A549 (cell line): ENCODE results near the gene POLR2E. TPM values are rescaled to one million over a fixed set of nuclear protein-coding genes. Genes with fewer than 3 reads are reported as not detected.
A peak's percentile ranks its signal among the peaks of the same experiment; 100 is the strongest.

ENCODE experiments used
- ATAC-seq, 2 experiments: fragments of 200-7000 bp in 1 of 2; fragments of >200 bp in 1 of 2; cut with Nextera tagmentation in 1 of 2; cut with Tn5 transposase in 1 of 2; 3 replicates each; pipeline versions ENCODE4 v1.8.0 to v1.9.1; 2018 to 2020; ENCODE audit warnings: mild to moderate bottlenecking in 1 of 2, moderate library complexity in 1 of 2
- CTCF ChIA-PET: fragments of 300-600 bp; sonication (Branson Sonifier 250); formaldehyde crosslinking; extraction: SDS; loops from one replicate; lab custom pipeline; 2021; ENCODE audit warnings: antibody characterized with exemption, inconsistent platforms; lab: Yijun Ruan, JAX
- POLR2A ChIA-PET: fragments of 350-600 bp; formaldehyde crosslinking; extraction: SDS; loops from one replicate; lab custom pipeline; 2021; ENCODE audit warnings: antibody characterized with exemption, inconsistent platforms; lab: Yijun Ruan, JAX
- DNase-seq, 2 experiments: peaks; one replicate each; pipeline versions ENCODE4 v3.0.0 to v3.0.0-alpha.2; 2011 to 2016; ENCODE audit warnings: low read depth in 1 of 2, low spot score in 1 of 2
- FAIRE-seq: peaks from 2 replicates; lab custom pipeline; 2011; peaks lifted over from hg19 to GRCh38; lab: Jason Lieb, UNC
- H3K27ac ChIP-seq, 2 experiments: fragments of >200 bp; sonication (Bioruptor Twin); formaldehyde crosslinking; 3 replicates each; pipeline ENCODE4 v1.5.1; 2016 to 2017
- H3K4me1 ChIP-seq: fragments of >200 bp; sonication (Bioruptor Twin); formaldehyde crosslinking; 3 replicates; pipeline ENCODE4 v1.6.1; 2016
- H3K4me2 ChIP-seq: fragments of >200 bp; sonication (Bioruptor Twin); formaldehyde crosslinking; 3 replicates; pipeline ENCODE4 v1.6.1; 2016
- H3K4me3 ChIP-seq: fragments of >200 bp; sonication (Bioruptor Twin); formaldehyde crosslinking; 3 replicates; pipeline ENCODE4 v1.5.1; 2016
- H3K9me3 ChIP-seq: fragments of >200 bp; sonication (Bioruptor Twin); formaldehyde crosslinking; 3 replicates; pipeline ENCODE4 v1.6.1; 2016
- BHLHE40 ChIP-seq: IDR thresholded peaks from 2 replicates; pipeline ENCODE4 v1.6.1; 2012; ENCODE audit warnings: low read depth, low read length, inconsistent platforms
- CEBPB ChIP-seq, 2 experiments: fragments of >200 bp in 1 of 2; sonication (Bioruptor Twin) in 1 of 2; formaldehyde crosslinking in 1 of 2; IDR thresholded peaks; 2 replicates each; pipeline ENCODE4 v1.6.1; 2012 to 2016
- EP300 ChIP-seq, 2 experiments: fragments of >200 bp; sonication (Bioruptor Twin); formaldehyde crosslinking; IDR thresholded peaks; 2 replicates in 1 of 2; 3 replicates in 1 of 2; pipeline ENCODE4 v1.6.1; 2016 to 2017
- HEYL ChIP-seq: fragments of 250-450 bp; sonication (Bioruptor Pico); IDR thresholded peaks from 2 replicates; pipeline ENCODE4 v1.8.0; 2021; ENCODE audit warnings: mild to moderate bottlenecking, moderate library complexity
- HOXA7 ChIP-seq: fragments of 250-450 bp; sonication (Bioruptor Pico); IDR thresholded peaks from 2 replicates; pipeline ENCODE4 v1.5.0; 2020; ENCODE audit warnings: mild to moderate bottlenecking, moderate library complexity
- HOXB13 ChIP-seq: fragments of 250-450 bp; sonication (Bioruptor Pico); IDR thresholded peaks from 2 replicates; pipeline ENCODE4 v1.5.0; 2020; ENCODE audit warnings: low read depth, mild to moderate bottlenecking, moderate library complexity
- JUN ChIP-seq, 2 experiments: fragments of >200 bp; sonication (Bioruptor Twin); formaldehyde crosslinking; IDR thresholded peaks; 2 replicates in 1 of 2; 3 replicates in 1 of 2; pipeline ENCODE4 v1.6.1; 2016 to 2017
- KDM1A ChIP-seq: fragments of 200-600 bp; sonication (generic); IDR thresholded peaks from 2 replicates; pipeline ENCODE4 v1.6.1; 2016; ENCODE audit warnings: low read depth, mild to moderate bottlenecking
- NPAS2 ChIP-seq: fragments of 250-450 bp; sonication (Bioruptor Pico); IDR thresholded peaks from 2 replicates; pipeline ENCODE4 v1.8.0; 2022; ENCODE audit warnings: mild to moderate bottlenecking, moderate library complexity, borderline replicate concordance
- PHF8 ChIP-seq: fragments of 200-600 bp; sonication (generic); IDR thresholded peaks from 2 replicates; pipeline ENCODE4 v1.6.1; 2016; ENCODE audit warnings: low read depth, mild to moderate bottlenecking, antibody characterized with exemption, moderate library complexity, borderline replicate concordance
- RAD21 ChIP-seq, 2 experiments: fragments of >200 bp in 1 of 2; sonication (Bioruptor Twin) in 1 of 2; formaldehyde crosslinking in 1 of 2; IDR thresholded peaks in 1 of 2; conservative IDR thresholded peaks in 1 of 2; 2 replicates in 1 of 2; 3 replicates in 1 of 2; pipeline ENCODE4 v1.6.1; 2012 to 2018; ENCODE audit warnings: inconsistent platforms in 1 of 2
- RARB ChIP-seq: fragments of 250-450 bp; sonication (Bioruptor Pico); IDR thresholded peaks from 2 replicates; pipeline ENCODE4 v1.8.0; 2021; ENCODE audit warnings: mild to moderate bottlenecking, moderate library complexity
- RNF2 ChIP-seq: fragments of 200-600 bp; sonication (generic); IDR thresholded peaks from 2 replicates; pipeline ENCODE4 v1.6.1; 2016; ENCODE audit warnings: low read depth, mild to moderate bottlenecking, antibody characterized with exemption, moderate library complexity, borderline replicate concordance
- TP53 ChIP-seq: fragments of 250-450 bp; sonication (Bioruptor Pico); IDR thresholded peaks from 2 replicates; pipeline ENCODE4 v1.5.0; 2021; ENCODE audit warnings: mild to moderate bottlenecking, moderate library complexity
- ZC3H11A ChIP-seq: fragments of 450-650 bp; IDR thresholded peaks from 2 replicates; pipeline ENCODE4 v1.6.1; 2014; ENCODE audit warnings: antibody characterized with exemption, mild to moderate bottlenecking
- ZFP36 ChIP-seq: fragments of 450-650 bp; IDR thresholded peaks from 2 replicates; pipeline ENCODE4 v1.6.1; 2014; ENCODE audit warnings: borderline replicate concordance; ENCODE audit not compliant: partially characterized antibody
- ZSCAN20 ChIP-seq: fragments of 250-450 bp; sonication (Bioruptor Pico); IDR thresholded peaks from 2 replicates; pipeline ENCODE4 v1.8.0; 2022; ENCODE audit warnings: mild to moderate bottlenecking, moderate library complexity
- WGBS: methylation state at CpG from one replicate; pipeline ENCODE4 v1.1.6; 2017; ENCODE audit errors: missing lambda C conversion rate; 5-methylcytosine and 5-hydroxymethylcytosine counted together
- polyA plus RNA-seq, 4 experiments: library from polyadenylated mRNA; depleted of rRNA in 3 of 4; stranded (reverse); fragments of >200 nt; fragmentation: RNase III in 1 of 4; extraction: RNeasy Plus Mini Kit Qiagen cat#74134 plus additional on column Dnase treatment in 1 of 4; gene quantifications; 2 replicates in 3 of 4; 3 replicates in 1 of 4; pipeline ENCODE4 v1.2.3, GENCODE V29; 2011 to 2017
- TF ChIP-seq, protein P1 (sequence below): fragments of >200 bp; sonication (Bioruptor Twin); formaldehyde crosslinking; IDR thresholded peaks from 3 replicates; pipeline ENCODE4 v1.6.1; 2016
- TF ChIP-seq, protein P2 (sequence below): IDR thresholded peaks from 2 replicates; pipeline ENCODE4 v1.6.1; 2012
- TF ChIP-seq, protein P3 (sequence below): fragments of 250-450 bp; sonication (Bioruptor Pico); IDR thresholded peaks from 2 replicates; pipeline ENCODE4 v1.5.0; 2021; ENCODE audit warnings: mild to moderate bottlenecking, moderate library complexity, borderline replicate concordance
- TF ChIP-seq, protein P4 (sequence below): fragments of 150-350 bp; IDR thresholded peaks from 2 replicates; pipeline ENCODE4 v1.6.1; 2014; ENCODE audit warnings: low read depth, mild to moderate bottlenecking, low read length
- TF ChIP-seq, protein P5 (sequence below): IDR thresholded peaks from 2 replicates; pipeline ENCODE4 v1.6.1; 2012; ENCODE audit warnings: low read depth, borderline replicate concordance

Gene POLR2E
- polyA plus RNA-seq, 2 of the 4 experiments (the other 2 are of a cell fraction): 99.6 to 172 TPM

DNA sequence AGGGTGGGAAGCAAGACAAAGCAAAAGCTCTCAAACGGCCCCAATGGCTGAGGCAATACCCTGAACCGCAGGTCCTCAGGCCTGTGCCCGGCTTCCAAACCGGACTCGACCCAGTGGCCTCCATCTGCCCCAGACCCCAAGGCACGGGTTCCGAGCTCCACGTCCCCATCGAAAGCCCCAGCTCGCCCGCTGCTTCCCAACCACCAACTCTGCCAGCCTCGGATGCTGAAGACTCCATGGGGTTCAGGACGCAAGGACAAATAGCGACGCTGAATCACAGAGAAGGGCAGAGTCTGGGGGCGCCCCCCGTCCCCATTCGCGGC is 559 bp downstream of the POLR2E start:
- Histone ChIP-seq H3K27ac (peak overlapping the region; percentile 84 to 97), H3K4me3 (peak overlapping the region; percentile 80), H3K9me3 (peaks cover 4% of the 10 kb centered on the region; the same call in 2 of the 3 replicates), H3K4me1 (peaks cover 34% of the 10 kb centered on the region), H3K4me2 (peak overlapping the region; percentile 93)
- ChIA-PET POLR2A (interaction anchor here (0.6 to 1.3 kb wide), 4 partner anchors 12 to 84 kb away, joined by 3 to 6 read pairs (median 4); no protein-coding TSS in a partner anchor), CTCF (interaction anchor here (1.4 to 2.5 kb wide), 4 partner anchors 19 to 172 kb away, joined by 3 to 10 read pairs (median 4); no protein-coding TSS in a partner anchor)
- no peak for FAIRE-seq
- 5% methylated on average over 4 of the region's 19 CpGs for WGBS
- no peak for DNase-seq
- ATAC-seq: no peak; a peak in 1 of 6 replicates
- TF ChIP-seq, protein P1, sequence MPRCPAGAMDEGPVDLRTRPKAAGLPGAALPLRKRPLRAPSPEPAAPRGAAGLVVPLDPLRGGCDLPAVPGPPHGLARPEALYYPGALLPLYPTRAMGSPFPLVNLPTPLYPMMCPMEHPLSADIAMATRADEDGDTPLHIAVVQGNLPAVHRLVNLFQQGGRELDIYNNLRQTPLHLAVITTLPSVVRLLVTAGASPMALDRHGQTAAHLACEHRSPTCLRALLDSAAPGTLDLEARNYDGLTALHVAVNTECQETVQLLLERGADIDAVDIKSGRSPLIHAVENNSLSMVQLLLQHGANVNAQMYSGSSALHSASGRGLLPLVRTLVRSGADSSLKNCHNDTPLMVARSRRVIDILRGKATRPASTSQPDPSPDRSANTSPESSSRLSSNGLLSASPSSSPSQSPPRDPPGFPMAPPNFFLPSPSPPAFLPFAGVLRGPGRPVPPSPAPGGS: no peak
- TF ChIP-seq, protein P2, sequence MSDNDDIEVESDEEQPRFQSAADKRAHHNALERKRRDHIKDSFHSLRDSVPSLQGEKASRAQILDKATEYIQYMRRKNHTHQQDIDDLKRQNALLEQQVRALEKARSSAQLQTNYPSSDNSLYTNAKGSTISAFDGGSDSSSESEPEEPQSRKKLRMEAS: no peak
- TF ChIP-seq JUN (IDR thresholded peaks at IDR 0.05) (no peak), RNF2 (no peak), ZC3H11A (no peak)
- TF ChIP-seq, protein P3, sequence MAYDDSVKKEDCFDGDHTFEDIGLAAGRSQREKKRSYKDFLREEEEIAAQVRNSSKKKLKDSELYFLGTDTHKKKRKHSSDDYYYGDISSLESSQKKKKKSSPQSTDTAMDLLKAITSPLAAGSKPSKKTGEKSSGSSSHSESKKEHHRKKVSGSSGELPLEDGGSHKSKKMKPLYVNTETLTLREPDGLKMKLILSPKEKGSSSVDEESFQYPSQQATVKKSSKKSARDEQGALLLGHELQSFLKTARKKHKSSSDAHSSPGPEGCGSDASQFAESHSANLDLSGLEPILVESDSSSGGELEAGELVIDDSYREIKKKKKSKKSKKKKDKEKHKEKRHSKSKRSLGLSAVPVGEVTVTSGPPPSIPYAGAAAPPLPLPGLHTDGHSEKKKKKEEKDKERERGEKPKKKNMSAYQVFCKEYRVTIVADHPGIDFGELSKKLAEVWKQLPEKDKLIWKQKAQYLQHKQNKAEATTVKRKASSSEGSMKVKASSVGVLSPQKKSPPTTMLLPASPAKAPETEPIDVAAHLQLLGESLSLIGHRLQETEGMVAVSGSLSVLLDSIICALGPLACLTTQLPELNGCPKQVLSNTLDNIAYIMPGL (CRISPR knock-in tag): no peak

DNA sequence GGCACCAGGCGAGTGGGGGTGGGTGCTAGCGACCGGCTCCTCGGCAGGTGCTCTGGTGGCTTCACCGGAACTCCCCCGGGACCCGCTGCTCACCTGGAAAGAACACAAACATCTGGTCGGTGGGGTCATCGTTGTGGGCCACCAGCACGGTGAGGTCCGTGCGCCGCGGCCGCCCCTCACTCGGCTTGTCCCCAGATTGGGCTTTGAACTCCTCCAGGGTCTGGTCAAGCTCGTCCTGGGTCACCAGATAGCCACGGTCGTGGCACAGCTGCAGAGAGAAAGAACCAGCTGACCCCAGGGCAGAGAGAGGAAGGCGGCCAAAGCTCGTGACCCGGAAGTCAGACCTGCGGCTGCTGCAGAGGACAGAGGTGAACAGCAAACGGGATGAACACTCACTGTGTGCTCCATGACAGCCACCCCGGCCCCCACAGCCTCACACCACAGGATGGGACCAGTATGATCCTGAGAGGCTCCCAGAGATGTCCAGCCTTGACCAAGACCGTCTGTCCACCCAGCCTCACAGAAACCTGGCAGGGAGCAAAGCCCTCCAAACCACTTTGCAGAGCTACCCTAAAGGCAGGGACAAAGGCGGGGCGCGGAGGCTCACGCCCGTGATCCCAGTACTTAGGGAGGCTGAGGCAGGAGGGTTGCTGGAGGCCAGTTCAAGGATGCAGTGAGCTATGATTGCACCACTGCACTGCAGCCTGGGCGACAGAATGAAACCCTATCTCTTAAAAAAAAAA is 1.2 kb downstream of the POLR2E start:
- POLR2A ChIA-PET: interaction anchor here (0.6 to 1.1 kb wide), 3 partner anchors 11 to 85 kb away, joined by 3 to 4 read pairs (median 3); no protein-coding TSS in a partner anchor
- TF ChIP-seq RARB (CRISPR knock-in tag) (no peak), HOXA7 (CRISPR knock-in tag) (no peak), KDM1A (no peak)
- Histone ChIP-seq H3K9me3 (no peaks in the 10 kb centered on the region), H3K4me2 (peak overlapping the region; percentile 93), H3K4me1 (peaks cover 29% of the 10 kb centered on the region), H3K4me3 (peak overlapping the region; percentile 80), H3K27ac (peak overlapping the region; percentile 84 to 97)
- DNase-seq (no peak), FAIRE-seq (no peak), ATAC-seq (no peak)
- CTCF ChIA-PET: interaction anchor here (0.7 to 2.5 kb wide), 6 partner anchors 9 to 171 kb away, joined by 3 to 10 read pairs (median 3); no protein-coding TSS in a partner anchor
- 55% methylated on average over 18 of the region's 32 CpGs for WGBS

DNA sequence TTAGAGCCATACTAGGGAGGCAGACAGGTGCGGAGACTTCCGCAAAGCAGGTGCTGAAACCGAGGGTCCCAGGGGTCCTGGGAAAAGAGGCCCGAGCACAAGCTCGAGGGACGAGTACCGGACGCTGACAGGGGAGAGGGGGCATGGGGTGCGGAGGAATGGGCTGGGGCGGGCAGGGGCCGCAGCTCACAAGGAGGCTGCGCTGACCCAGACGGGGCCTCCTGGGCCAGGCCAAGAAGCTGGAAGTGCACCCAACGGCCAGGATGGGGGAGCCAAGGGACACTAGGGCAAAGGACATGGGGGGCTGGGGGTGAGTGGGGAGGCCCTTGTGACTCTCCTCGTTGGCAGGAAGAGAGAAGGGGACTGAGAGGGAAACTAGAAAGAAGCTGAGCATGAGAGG is 1.8 kb downstream of the POLR2E start:
- FAIRE-seq (no peak), ATAC-seq (no peak)
- ChIA-PET POLR2A (interaction anchor here (1.1 kb wide), 1 partner anchor 19 kb away, joined by 3 read pairs; no protein-coding TSS in a partner anchor), CTCF (interaction anchor here (0.7 to 2.5 kb wide), 6 partner anchors 10 to 170 kb away, joined by 3 to 10 read pairs (median 3); no protein-coding TSS in a partner anchor)
- WGBS: 88% methylated on average over 11 of the region's 15 CpGs
- Histone ChIP-seq H3K9me3 (no peaks in the 10 kb centered on the region), H3K27ac (0 out of 6 replicates have a peak overlapping the region, but pooled peaks of 1 of the 2 experiments have one; percentile 35), H3K4me2 (peak overlapping the region; percentile 93)
- no peak for TF ChIP-seq HEYL (CRISPR knock-in tag)
- no peak for TF ChIP-seq ZSCAN20 (CRISPR knock-in tag)
- TF ChIP-seq EP300 (IDR thresholded peaks at IDR 0.05): no peak
- TF ChIP-seq, all 56 proteins: peak for 0
- Histone ChIP-seq H3K4me1 (peaks cover 23% of the 10 kb centered on the region), H3K4me3 (no peak overlapping the region)
- no peak for DNase-seq

DNA sequence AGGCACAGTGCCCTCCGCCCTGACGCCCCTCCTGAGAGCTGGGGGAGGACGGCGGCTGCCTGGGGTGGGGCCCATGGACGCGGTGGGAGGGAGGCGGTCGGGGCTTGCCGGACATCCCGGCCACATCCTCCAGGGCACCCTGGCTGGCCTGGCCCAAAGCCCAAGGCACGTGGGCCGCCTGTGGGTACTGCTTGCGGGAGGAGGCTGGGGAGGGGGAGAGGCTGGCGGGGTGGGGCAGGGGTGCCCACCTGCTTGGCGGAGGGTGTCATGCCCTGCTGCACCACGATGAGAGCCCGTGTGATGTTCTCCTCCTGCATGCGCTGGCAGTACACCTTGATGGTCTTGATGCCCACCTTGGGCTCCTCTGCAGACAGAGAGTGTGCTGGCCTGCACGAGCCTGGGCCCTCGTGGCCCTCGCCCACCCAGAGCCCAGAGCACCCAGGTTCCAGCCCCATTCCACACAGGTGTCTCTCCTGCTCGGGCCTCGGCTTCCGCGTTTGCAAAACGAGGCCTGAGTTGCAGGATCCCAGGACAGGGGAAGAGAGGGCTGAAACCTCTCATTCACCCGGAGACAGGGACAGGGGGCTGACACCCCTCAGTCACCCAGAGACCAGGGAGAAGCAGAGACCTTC is 3.5 kb downstream of the POLR2E start:
- ATAC-seq: no peak
- CTCF ChIA-PET: interaction anchor here (1.5 to 1.9 kb wide), 3 partner anchors 27 to 102 kb away, joined by 4 to 8 read pairs (median 5); no protein-coding TSS in a partner anchor
- H3K4me3 ChIP-seq: no peak overlapping the region
- no peaks in the 10 kb centered on the region for H3K9me3 ChIP-seq
- DNase-seq: no peak
- WGBS: no CpG with 5 or more reads among the region's 27 CpGs
- peaks cover 12% of the 10 kb centered on the region for H3K4me1 ChIP-seq
- TF ChIP-seq CEBPB (IDR thresholded peaks at IDR 0.05): no peak
- TF ChIP-seq PHF8: no peak
- no peak for TF ChIP-seq RAD21 (conservative IDR thresholded peaks at IDR 0.05 in 1 of 2, IDR thresholded peaks at IDR 0.05 in 1 of 2)
- no peak for TF ChIP-seq TP53 (CRISPR knock-in tag)
- no peak for TF ChIP-seq HOXB13 (CRISPR knock-in tag)
- no peak for TF ChIP-seq NPAS2 (CRISPR knock-in tag)
- no peak for TF ChIP-seq EP300 (IDR thresholded peaks at IDR 0.05)
- TF ChIP-seq, protein P4, sequence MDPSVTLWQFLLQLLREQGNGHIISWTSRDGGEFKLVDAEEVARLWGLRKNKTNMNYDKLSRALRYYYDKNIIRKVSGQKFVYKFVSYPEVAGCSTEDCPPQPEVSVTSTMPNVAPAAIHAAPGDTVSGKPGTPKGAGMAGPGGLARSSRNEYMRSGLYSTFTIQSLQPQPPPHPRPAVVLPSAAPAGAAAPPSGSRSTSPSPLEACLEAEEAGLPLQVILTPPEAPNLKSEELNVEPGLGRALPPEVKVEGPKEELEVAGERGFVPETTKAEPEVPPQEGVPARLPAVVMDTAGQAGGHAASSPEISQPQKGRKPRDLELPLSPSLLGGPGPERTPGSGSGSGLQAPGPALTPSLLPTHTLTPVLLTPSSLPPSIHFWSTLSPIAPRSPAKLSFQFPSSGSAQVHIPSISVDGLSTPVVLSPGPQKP: no peak
- no peak for TF ChIP-seq ZFP36
- TF ChIP-seq, protein P5, sequence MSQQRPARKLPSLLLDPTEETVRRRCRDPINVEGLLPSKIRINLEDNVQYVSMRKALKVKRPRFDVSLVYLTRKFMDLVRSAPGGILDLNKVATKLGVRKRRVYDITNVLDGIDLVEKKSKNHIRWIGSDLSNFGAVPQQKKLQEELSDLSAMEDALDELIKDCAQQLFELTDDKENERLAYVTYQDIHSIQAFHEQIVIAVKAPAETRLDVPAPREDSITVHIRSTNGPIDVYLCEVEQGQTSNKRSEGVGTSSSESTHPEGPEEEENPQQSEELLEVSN: no peak
- no peak for TF ChIP-seq BHLHE40
- TF ChIP-seq, all 56 proteins: peak for 0
- Histone ChIP-seq H3K27ac (no peak overlapping the region), H3K4me2 (no peak overlapping the region)
- FAIRE-seq: no peak
- POLR2A ChIA-PET: no interaction called here
